HepG2 (cell line): ENCODE results near the gene PCGF2. TPM values are rescaled to one million over a fixed set of nuclear protein-coding genes. Genes with fewer than 3 reads are reported as not detected.

Experiments
- AKNA ChIP-seq: sonication (generic); formaldehyde crosslinking; IDR thresholded peaks from 2 replicates; pipeline ENCODE4 v1.4.0; 2020; ENCODE audit warnings: missing genetic modification reagents, borderline replicate concordance
- ARID5B ChIP-seq: IDR thresholded peaks from 2 replicates; pipeline ENCODE4 v1.4.0; 2020; ENCODE audit warnings: mild to moderate bottlenecking, missing genetic modification reagents
- CREB3 ChIP-seq: sonication (generic); formaldehyde crosslinking; IDR thresholded peaks from 2 replicates; pipeline ENCODE4 v1.5.0; 2020; ENCODE audit warnings: missing genetic modification reagents
- MIER2 ChIP-seq: IDR thresholded peaks from 2 replicates; pipeline ENCODE4 v1.6.1; 2016; ENCODE audit warnings: missing biosample characterization, missing genetic modification reagents
- TOPORS ChIP-seq: sonication (generic); formaldehyde crosslinking; IDR thresholded peaks from 2 replicates; pipeline ENCODE4 v1.8.0; 2023; ENCODE audit warnings: mild to moderate bottlenecking, missing genetic modification reagents
- ZBTB43 ChIP-seq: sonication (generic); formaldehyde crosslinking; conservative IDR thresholded peaks from 2 replicates; pipeline ENCODE4 v1.4.0; 2020; ENCODE audit warnings: missing genetic modification reagents
- ZFP82 ChIP-seq: sonication (generic); formaldehyde crosslinking; IDR thresholded peaks from 2 replicates; pipeline ENCODE4 v1.5.1; 2020; ENCODE audit warnings: mild to moderate bottlenecking, missing genetic modification reagents, borderline replicate concordance
- ZNF20 ChIP-seq: sonication (generic); formaldehyde crosslinking; IDR thresholded peaks from 2 replicates; pipeline ENCODE4 v1.4.0; 2020; ENCODE audit warnings: mild to moderate bottlenecking, moderate library complexity, missing genetic modification reagents
- ZNF280B ChIP-seq: sonication (generic); formaldehyde crosslinking; IDR thresholded peaks from 2 replicates; pipeline ENCODE4 v1.5.0; 2020; ENCODE audit warnings: missing genetic modification reagents, mild to moderate bottlenecking, borderline replicate concordance
- ZNF616 ChIP-seq: sonication (generic); formaldehyde crosslinking; IDR thresholded peaks from 2 replicates; pipeline ENCODE4 v1.5.0; 2020; ENCODE audit warnings: low read depth, mild to moderate bottlenecking, missing genetic modification reagents
- ZXDC ChIP-seq: sonication (generic); formaldehyde crosslinking; IDR thresholded peaks from 2 replicates; pipeline ENCODE4 v1.5.0; 2020; ENCODE audit warnings: mild to moderate bottlenecking, missing genetic modification reagents
- polyA plus RNA-seq, 8 experiments: library from polyadenylated mRNA; depleted of rRNA in 3 of 8; stranded (reverse) in 7 of 8; unstranded in 1 of 8; fragments of >200 nt; fragmentation: Illumina TruSeq in 4 of 8; extraction: Trizol in 4 of 8; gene quantifications; 2 replicates each; pipeline versions ENCODE4 v1.2.1 to v1.2.3, GENCODE V29; 2011 to 2016; ENCODE audit warnings: low read depth in 4 of 8, missing spikeins in 1 of 8, mixed read lengths in 1 of 8; ENCODE audit not compliant: insufficient read depth in 1 of 8
- total RNA-seq, 5 experiments: library from RNA; depleted of rRNA; stranded (reverse); fragments of >200 nt; fragmentation: Illumina TruSeq; extraction: Trizol; gene quantifications; 2 replicates each; pipeline ENCODE4 v1.2.3, GENCODE V29; 2016; ENCODE audit warnings: low read depth in 1 of 5

PCGF2 gene
- total and polyA plus RNA-seq, 2 of the 13 experiments (the other 11 are each of a cell fraction or from before 2014, with no cell fraction given): 11.6 to 29.4 TPM

GRCh38 chr17:38729886-38730525, 18.1 kb downstream of the PCGF2 start, which contains the start of gene CISD3 (continued):
- TF ChIP-seq ZBTB43: peak; percentile 73
- TF ChIP-seq MIER2 (CRISPR knock-in tag): no peak
- TF ChIP-seq AKNA (CRISPR knock-in tag): no peak
- TF ChIP-seq ZFP82 (CRISPR knock-in tag): 0 out of 2 replicates have a peak, but pooled peaks have one; percentile 91
- TF ChIP-seq ARID5B: peak; percentile 11; the same call in 1 of the 2 replicates
- no peak for TF ChIP-seq ZNF280B
- TF ChIP-seq ZNF616 (CRISPR knock-in tag): peak; percentile 51; the same call in 1 of the 2 replicates
- no peak for TF ChIP-seq ZNF20 (CRISPR knock-in tag)
- TF ChIP-seq CREB3 (CRISPR knock-in tag): peak; percentile 93; the same call in 1 of the 2 replicates
- 0 out of 2 replicates have a peak, but pooled peaks have one; percentile 19 for TF ChIP-seq ZXDC (CRISPR knock-in tag)
- no peak; the same call in 1 of the 2 replicates for TF ChIP-seq TOPORS
